Activated naive CD4-positive, alpha-beta T cell treated with anti-CD3 and anti-CD28 coated beads, Interleukin-2, amount 50 U/mL, for 72 hours (primary cell): ENCODE results near the gene NRIP1. TPM values are rescaled to one million over a fixed set of nuclear protein-coding genes. Genes with fewer than 3 reads are reported as not detected.
A peak's percentile ranks its signal among the peaks of the same experiment; 100 is the strongest.

ENCODE experiments used
- ATAC-seq, 2 donors: fragments of 150-1000 bp; cut with Tn5 transposase; 2 replicates each; pipeline ENCODE4 v1.10.0; 2021; ENCODE audit warnings: mild to moderate bottlenecking in 2 of 2, moderate library complexity in 2 of 2
- DNase-seq, 2 donors: peaks; one replicate each; pipeline ENCODE4 v3.0.0; 2021 to 2022; ENCODE audit warnings: low spot score in 2 of 2
- H3K27ac Mint-ChIP-seq, 2 donors: one replicate each; pipeline ENCODE4 v1.8.0; 2022; ENCODE audit warnings: mild to moderate bottlenecking in 2 of 2, mixed read lengths in 2 of 2
- H3K36me3 Mint-ChIP-seq, 2 donors: one replicate each; pipeline ENCODE4 v1.8.0; 2022; ENCODE audit warnings: mixed read lengths in 2 of 2
- H3K9me3 Mint-ChIP-seq, 2 donors: one replicate each; pipeline ENCODE4 v1.8.0; 2022; ENCODE audit warnings: mixed read lengths in 2 of 2
- total RNA-seq, 2 donors: library from RNA; stranded (reverse); gene quantifications; one replicate each; pipeline ENCODE4 v1.2.3, GENCODE V29; 2022

NRIP1 gene, protein sequence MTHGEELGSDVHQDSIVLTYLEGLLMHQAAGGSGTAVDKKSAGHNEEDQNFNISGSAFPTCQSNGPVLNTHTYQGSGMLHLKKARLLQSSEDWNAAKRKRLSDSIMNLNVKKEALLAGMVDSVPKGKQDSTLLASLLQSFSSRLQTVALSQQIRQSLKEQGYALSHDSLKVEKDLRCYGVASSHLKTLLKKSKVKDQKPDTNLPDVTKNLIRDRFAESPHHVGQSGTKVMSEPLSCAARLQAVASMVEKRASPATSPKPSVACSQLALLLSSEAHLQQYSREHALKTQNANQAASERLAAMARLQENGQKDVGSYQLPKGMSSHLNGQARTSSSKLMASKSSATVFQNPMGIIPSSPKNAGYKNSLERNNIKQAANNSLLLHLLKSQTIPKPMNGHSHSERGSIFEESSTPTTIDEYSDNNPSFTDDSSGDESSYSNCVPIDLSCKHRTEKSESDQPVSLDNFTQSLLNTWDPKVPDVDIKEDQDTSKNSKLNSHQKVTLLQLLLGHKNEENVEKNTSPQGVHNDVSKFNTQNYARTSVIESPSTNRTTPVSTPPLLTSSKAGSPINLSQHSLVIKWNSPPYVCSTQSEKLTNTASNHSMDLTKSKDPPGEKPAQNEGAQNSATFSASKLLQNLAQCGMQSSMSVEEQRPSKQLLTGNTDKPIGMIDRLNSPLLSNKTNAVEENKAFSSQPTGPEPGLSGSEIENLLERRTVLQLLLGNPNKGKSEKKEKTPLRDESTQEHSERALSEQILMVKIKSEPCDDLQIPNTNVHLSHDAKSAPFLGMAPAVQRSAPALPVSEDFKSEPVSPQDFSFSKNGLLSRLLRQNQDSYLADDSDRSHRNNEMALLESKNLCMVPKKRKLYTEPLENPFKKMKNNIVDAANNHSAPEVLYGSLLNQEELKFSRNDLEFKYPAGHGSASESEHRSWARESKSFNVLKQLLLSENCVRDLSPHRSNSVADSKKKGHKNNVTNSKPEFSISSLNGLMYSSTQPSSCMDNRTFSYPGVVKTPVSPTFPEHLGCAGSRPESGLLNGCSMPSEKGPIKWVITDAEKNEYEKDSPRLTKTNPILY (N-terminal part only)
- 10 to 100 TPM in 1 of 2 donors, 1 to 10 TPM in 1; 7.6 to 11.3 TPM for total RNA-seq

DNA sequence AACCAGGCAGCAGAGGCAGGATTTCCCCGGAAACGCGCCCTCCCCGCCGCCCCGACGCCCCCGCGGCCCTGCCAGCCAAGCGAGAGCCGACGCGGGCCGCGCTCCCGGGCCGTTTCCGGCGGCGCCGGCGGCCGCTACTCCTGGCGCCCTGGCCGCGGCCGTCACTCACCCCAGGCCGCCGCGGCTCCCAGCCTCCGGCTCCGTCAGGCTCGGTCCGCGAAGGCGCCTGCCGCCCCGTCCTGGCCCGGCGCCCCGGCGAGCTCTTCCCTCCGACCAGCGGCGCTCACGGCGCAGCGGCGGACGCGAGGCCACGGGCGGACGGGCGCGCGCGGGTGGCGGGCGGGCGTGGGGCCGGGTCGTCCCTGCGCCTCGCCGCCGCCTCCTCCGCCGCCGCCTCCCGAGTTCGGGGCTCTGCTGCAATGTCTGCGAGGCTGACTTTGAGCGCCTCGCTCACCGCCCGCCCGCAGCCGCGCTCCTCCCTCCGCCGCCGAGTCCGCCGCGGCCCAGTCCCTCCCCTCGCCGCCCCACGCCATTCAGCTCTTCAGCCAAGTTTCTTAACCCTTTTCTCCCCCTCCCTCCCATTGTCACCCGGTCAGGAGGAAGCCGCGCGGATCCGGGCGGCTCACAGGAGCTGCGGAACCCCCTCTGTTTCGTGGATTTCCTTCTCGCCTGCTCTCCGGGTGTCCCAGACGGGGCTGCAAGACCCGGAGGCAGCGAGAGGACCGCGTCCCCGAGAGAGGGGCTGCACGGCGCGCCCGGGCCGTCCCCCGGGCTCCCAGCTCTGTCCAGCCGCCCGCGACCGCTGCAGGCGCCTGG is at the start of gene NRIP1:
Gene NRIP1 (minus strand): TSS at position 425 of the 816 bp plus-strand sequence. CDS start 96,808 bp downstream, outside the sequence.
- DNase-seq (peak; percentile 75 to 76), ATAC-seq (peak; percentile 75 to 81)
- H3K9me3 Mint-ChIP-seq = no peaks in the 10 kb centered on the region
- peaks cover 11 to 16% of the 10 kb centered on the region in 2 donors for H3K36me3 Mint-ChIP-seq
- H3K27ac Mint-ChIP-seq = peak within 1 kb of the TSS; percentile 95 to 99

DNA sequence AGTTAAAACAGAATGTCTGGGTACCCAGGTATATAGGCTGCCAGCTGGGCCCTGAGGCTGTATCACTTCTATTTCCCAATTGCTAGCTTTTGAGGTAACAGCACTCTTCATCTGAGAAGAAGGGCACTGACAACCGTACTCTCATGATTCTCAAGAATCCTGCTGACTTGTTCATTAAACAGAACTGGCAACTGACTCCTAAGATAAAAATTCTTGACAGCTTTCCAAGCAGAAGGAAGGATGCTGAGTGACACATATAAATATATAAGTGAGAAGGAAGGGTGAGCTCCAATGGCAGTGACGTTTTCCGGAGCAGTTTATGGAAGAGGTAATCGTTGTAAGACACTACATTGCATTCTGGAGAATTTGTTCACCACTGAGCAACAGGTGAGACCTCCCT is 48.1 kb upstream of the NRIP1 start:
- DNase-seq (no peak), ATAC-seq (no peak)
- H3K9me3 Mint-ChIP-seq = no peaks in the 10 kb centered on the region
- no peaks in the 10 kb centered on the region for H3K36me3 Mint-ChIP-seq
- no peak overlapping the region for H3K27ac Mint-ChIP-seq

DNA sequence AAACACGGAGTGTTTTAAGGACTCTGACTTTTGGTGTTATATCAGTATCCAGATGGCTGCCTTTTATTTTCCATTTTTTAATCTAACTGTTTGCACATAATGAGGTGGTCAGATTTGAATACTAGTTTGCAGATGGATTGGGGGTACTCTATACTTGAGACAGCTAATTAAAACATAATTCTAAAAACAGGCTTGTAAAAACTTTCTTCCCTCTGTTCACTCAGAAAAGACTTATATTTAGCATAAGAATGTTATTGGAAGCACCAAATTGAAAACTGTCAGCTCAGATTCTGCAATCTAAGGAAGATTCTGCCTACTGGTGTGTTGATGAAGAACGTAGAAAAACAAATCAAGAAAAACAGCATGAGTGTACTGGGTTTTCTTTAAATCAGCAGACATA is 44.0 kb upstream of the NRIP1 start:
- no peak for ATAC-seq
- H3K9me3 Mint-ChIP-seq = no peaks in the 10 kb centered on the region

DNA sequence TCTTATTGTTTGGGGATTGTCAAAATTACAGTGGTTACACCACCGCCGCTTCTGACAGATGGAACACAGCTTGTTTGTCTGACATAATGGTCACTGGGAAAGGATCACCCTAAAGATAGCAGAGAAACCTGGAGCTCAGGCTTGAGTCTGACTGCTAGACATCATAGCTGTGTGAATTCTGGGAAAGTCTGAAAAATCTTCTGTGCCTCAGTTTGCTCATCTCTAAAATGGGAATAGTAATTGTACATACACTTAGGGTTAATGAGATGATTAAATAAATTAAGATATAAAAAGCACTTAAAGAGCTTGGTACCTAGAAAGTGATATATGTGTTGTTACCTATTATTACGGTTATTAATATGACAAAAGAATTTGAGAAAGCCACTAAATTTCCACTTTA is 39.7 kb upstream of the NRIP1 start:
- H3K36me3 Mint-ChIP-seq = no peaks in the 10 kb centered on the region
- ATAC-seq = no peak
- no peak for DNase-seq
- H3K9me3 Mint-ChIP-seq = no peaks in the 10 kb centered on the region
- H3K27ac Mint-ChIP-seq = no peak overlapping the region

More for the DNA sequence above, 44.0 kb upstream of the NRIP1 start:
- no peak for DNase-seq
- H3K27ac Mint-ChIP-seq = no peak overlapping the region
- no peaks in the 10 kb centered on the region for H3K36me3 Mint-ChIP-seq

DNA sequence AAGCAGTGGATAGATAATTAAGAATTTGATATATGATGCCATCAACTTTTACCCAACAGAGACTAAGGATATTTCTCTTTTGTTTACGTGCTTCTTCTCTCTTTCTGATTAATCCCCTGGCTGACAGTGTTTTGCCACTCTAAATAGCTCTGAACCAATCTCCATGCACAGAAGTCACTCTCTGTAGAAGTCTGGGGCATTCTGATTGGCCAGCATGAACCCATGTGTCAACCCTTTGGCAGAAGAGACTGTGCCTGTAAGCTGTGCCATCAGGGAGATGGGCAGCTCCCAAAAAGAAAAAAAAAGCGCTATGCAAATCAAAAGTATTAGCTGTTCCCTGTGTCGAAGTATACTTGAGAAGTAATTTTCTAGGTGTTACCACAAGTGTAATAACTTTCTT is 34.1 kb upstream of the NRIP1 start:
- DNase-seq = no peak
- H3K36me3 Mint-ChIP-seq = no peaks in the 10 kb centered on the region
- H3K9me3 Mint-ChIP-seq = no peaks in the 10 kb centered on the region
- no peak overlapping the region for H3K27ac Mint-ChIP-seq
- ATAC-seq = no peak

DNA sequence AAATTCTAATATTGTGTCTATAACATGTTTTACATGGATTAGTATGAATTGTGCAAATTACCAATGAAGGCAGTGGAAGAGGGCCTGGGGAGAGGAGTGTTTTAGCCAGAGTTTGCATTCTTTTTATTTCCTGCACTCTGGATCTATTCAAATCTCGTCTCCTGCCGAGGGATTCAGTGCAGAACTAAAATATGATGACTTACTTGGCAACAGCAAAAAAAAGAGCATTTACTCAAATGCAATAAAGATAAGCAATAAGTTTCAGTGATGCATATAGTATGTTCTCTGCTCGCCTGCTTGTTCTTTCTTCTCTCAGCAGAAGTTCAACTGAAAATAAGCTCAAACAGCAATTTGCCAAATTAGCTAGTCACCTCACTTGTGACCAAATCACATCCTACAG is 33.4 kb upstream of the NRIP1 start:
- H3K9me3 Mint-ChIP-seq = no peaks in the 10 kb centered on the region
- H3K27ac Mint-ChIP-seq = no peak overlapping the region
- no peaks in the 10 kb centered on the region for H3K36me3 Mint-ChIP-seq
- DNase-seq = no peak
- no peak for ATAC-seq

DNA sequence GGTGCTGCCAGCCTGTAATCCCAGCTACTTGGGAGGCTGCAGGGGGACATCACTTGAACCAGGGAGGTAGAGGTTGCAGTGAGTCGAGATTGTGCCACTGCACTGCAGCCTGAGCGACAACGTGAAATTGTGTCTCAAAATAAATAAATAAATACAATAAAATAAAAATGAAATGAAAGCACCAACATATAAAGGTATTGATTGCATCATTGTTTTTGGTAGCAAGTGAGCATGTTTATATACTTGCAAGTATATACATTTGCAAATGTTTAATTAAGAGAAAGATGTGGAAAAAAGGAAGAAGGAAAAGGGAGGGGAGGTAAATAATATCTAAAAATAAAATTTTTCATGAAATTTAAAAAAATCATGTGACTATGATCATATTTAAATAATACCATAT is 32.8 kb upstream of the NRIP1 start:
- no peak for DNase-seq
- no peak overlapping the region for H3K27ac Mint-ChIP-seq
- no peaks in the 10 kb centered on the region for H3K9me3 Mint-ChIP-seq
- H3K36me3 Mint-ChIP-seq = no peaks in the 10 kb centered on the region
- no peak for ATAC-seq

DNA sequence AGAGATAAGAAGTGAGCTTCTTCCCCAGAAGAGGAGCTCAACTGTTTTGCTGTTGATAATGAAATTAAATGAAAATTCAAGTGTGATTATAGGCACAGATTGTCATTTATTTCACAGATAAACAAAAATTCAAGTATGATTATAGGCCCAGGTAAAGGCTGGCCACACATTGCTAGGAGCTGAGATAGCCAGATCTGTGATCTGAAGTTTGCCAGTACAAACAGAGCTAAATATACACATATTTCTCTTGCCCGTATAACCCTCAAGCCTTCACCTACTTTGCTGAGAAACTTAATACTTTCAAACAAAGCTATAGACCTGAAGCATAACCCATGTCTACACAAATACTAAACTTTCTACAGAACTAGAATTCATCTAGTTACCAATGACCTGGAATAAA is 31.3 kb upstream of the NRIP1 start:
- no peak for DNase-seq
- Mint-ChIP-seq H3K9me3 (no peaks in the 10 kb centered on the region), H3K36me3 (no peaks in the 10 kb centered on the region), H3K27ac (no peak overlapping the region)
- ATAC-seq = no peak

DNA sequence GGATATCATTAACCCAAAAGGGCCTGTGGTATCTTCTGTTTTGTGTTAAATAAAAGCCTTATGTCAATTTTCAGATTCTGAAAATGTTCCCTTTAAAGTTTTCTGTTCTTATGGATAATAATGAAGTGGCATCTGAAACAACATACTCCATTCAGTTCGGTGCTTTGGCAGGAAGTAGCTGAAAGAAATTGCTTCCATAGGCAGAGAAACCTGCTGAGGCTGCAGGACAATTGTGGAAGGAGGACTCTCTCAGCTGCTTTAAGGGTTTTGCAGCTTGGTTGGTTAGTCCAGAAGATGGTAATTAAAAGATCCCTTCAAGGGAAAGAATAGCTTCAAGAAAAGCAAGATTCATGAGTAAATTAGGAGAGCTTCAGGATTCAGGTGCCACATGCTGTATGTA is 30.5 kb upstream of the NRIP1 start:
- Mint-ChIP-seq H3K27ac (no peak overlapping the region), H3K36me3 (no peaks in the 10 kb centered on the region), H3K9me3 (no peaks in the 10 kb centered on the region)
- DNase-seq = no peak
- ATAC-seq = no peak

DNA sequence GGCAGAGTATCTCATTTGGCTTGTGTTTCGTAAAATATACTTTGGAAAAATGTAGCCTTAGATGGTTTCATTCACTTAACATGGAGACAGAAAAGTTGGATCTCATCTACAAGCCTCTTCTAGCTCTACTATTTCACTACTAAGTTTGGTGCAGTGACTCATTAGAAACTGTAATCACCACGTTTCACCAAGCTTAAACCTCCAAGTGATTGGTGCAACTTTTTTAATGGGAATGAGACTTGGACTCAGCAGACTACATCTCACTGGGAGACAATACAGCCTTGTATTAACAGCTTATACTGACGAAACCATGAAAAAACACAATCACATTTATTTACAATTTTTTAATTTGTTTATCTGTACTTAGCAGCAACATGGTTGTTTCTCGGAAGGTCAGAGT is 29.9 kb upstream of the NRIP1 start:
- Mint-ChIP-seq H3K9me3 (no peaks in the 10 kb centered on the region), H3K36me3 (no peaks in the 10 kb centered on the region), H3K27ac (no peak overlapping the region)
- ATAC-seq (no peak), DNase-seq (no peak)

DNA sequence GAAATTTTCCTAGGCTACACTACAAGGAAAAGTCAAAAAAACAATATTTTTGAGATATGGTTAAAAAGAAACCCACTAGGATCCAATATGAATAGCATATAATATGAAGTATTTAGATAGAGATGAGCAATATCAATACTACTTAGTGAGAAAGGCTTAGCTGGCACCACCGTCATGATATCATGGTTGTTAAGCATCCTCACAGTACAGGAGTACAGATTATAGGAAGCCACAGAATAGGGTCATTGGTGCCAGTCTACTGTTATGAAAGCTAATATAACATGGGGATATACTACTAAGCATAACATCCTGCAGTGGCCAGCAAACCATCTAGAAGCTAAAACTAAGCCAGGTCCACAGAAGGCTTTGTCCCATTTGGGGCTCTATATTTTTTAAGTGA is 28.4 kb upstream of the NRIP1 start:
- H3K27ac Mint-ChIP-seq = no peak overlapping the region
- no peaks in the 10 kb centered on the region for H3K9me3 Mint-ChIP-seq
- DNase-seq (no peak), ATAC-seq (no peak)
- no peaks in the 10 kb centered on the region for H3K36me3 Mint-ChIP-seq

DNA sequence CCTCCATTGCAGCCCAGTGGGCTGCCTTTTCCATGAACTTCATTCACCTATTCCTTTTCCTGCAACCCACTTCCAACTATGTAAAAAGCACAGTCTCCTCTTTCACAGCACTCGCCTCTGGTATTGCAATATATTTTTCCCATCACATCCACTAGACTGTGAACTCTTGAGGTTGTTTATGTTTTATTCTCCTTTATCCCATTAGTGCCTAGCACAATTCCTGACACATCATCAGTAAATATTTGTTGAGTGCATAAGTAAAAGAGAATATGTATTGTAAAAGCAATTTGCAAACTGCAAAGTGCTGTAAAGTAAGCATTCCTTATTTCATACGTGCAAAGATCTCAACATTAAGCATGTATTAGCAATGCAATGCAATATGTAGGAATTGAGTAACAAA is 27.9 kb upstream of the NRIP1 start:
- H3K9me3 Mint-ChIP-seq = no peaks in the 10 kb centered on the region
- no peaks in the 10 kb centered on the region for H3K36me3 Mint-ChIP-seq
- ATAC-seq (no peak), DNase-seq (no peak)
- no peak overlapping the region for H3K27ac Mint-ChIP-seq

DNA sequence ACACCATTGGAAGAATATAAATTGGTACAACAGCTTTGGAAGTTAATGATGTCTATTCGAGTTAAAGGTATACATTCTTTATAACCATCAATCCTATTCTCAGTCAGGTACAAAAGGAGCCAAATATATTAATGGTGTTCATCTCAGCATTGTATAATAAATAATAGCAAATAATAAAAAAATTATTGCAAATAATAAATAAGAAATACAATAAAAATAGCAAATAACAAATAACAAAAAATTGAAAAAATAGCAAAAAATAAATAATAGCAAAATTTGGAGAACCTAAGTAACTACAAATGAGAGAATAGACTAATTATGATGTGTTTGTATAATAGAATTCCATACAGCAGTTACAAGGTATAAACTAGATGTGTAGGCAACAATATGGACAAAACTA is 25.6 kb upstream of the NRIP1 start:
- no peaks in the 10 kb centered on the region for H3K9me3 Mint-ChIP-seq
- H3K27ac Mint-ChIP-seq = no peak overlapping the region
- DNase-seq (no peak), ATAC-seq (no peak)
- H3K36me3 Mint-ChIP-seq = no peaks in the 10 kb centered on the region

DNA sequence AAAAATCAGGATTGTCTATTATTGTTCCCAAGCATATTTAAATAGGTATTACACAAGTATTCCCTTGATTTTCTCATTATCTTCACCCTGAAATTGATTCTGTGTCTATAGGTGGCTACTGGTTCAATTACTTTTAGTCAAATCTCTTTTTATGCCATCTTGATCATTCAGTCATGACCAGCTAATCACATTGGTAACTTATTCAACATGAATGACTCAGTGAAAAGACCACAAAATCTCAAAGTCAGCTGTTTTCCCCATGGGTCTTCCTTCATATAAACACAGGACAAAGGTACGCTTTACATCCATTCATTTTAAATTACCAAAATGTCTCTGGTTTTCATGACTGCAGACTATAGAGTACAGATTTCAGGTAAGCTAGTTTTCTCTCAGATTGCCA is 23.7 kb upstream of the NRIP1 start:
- H3K36me3 Mint-ChIP-seq = no peaks in the 10 kb centered on the region
- no peak overlapping the region for H3K27ac Mint-ChIP-seq
- no peaks in the 10 kb centered on the region for H3K9me3 Mint-ChIP-seq
- ATAC-seq = no peak
- DNase-seq = no peak

DNA sequence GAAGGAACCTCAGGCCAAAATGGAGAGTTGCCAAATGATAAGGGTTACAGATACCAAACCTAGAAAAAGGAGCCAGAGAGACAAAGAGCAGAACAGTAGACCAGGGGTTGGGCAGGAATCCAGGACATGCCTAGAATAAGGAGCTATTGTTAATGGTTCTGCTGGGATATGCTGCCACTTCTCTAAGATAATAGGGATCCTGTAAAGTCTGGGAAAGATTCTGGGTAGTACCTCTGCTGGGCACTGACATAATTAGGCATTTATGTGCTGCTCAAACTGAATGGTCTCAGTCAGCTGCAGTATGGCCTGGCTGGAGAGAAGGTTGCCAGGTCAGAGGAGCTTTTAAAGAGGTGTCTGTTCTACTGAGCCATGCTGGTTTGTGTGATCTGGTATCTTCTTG is 19.9 kb upstream of the NRIP1 start:
- H3K9me3 Mint-ChIP-seq = no peaks in the 10 kb centered on the region
- DNase-seq (no peak), ATAC-seq (no peak)
- H3K36me3 Mint-ChIP-seq = no peaks in the 10 kb centered on the region
- H3K27ac Mint-ChIP-seq = no peak overlapping the region

DNA sequence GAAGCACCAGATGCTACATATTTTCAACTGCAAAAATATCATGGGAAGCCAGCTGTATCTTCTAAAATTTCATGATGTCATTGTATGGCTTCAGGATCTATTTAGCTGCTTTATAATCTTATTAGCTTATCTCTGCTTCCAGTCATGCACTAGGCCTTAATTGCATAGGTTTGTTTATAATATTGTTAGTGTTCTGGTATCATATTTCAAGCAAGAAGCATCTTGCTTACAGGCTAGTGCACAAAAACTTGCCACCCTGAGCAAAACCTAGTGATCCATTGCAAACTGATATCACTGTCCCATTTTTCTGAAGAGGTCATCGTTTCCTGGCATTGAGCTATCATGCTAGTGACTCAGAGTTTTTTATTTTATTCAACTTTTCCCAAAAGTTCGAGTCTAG is 15.7 kb upstream of the NRIP1 start:
- Mint-ChIP-seq H3K36me3 (no peaks in the 10 kb centered on the region), H3K27ac (no peak overlapping the region), H3K9me3 (no peaks in the 10 kb centered on the region)
- no peak for ATAC-seq
- DNase-seq = no peak

DNA sequence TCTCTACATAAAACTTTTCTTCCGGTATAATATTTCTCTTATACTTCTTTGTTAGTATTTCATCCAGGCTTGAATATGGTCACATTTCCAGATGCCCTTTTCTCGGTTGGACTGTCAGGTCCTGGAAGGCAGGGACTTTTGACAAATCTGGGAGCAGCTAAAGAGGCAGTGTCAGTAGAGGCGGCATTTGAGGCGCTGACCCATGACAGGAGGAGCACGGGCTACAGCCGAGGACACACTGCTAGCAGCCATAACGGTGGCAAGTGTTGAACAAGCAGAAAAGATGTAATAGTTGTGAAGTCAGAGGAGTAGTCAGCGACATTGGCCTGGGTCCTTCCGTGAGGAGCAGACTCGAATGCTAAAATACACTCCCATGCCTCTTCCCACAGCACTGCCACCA is 14.5 kb upstream of the NRIP1 start:
- no peaks in the 10 kb centered on the region for H3K36me3 Mint-ChIP-seq
- no peaks in the 10 kb centered on the region for H3K9me3 Mint-ChIP-seq
- no peak for ATAC-seq

More for the DNA sequence above, 14.5 kb upstream of the NRIP1 start:
- no peak overlapping the region for H3K27ac Mint-ChIP-seq
- DNase-seq = no peak
